Activated naive CD8-positive, alpha-beta T cell treated with anti-CD3 and anti-CD28 coated beads, Interleukin-2, amount 50 U/mL, for 16 hours (primary cell): ENCODE data around the gene ALG10.
"Not testable (repeated sequence)": the region's sequence is repeated elsewhere in the genome, so short reads cannot be mapped to it uniquely, and the experiment has no call there.

ENCODE experiments used
- DNase-seq: peaks from one replicate; pipeline ENCODE4 v3.0.0-alpha.2; 2020; ENCODE audit warnings: low read depth, low spot score

Gene ALG10

GRCh38 chr12:34022079-34022830 lies at the start of gene ALG10:
Gene ALG10 (plus strand): TSS chr12:34022496. CDS start chr12:34022600, 104 bp downstream.
- DNase-seq = peak; percentile 93

GRCh38 chr12:33972884-33973283 lies 49.4 kb upstream of the ALG10 start:
- DNase-seq = not testable (repeated sequence)

- DNase-seq = no peak
These were observed 44.4 kb upstream of the ALG10 start for GRCh38 chr12:33977887-33978286.

- DNase-seq = no peak
These were observed 34.0 kb upstream of the ALG10 start for GRCh38 chr12:33988197-33988805.

GRCh38 chr12:33988913-33989312 lies 33.4 kb upstream of the ALG10 start:
- DNase-seq = no peak

- DNase-seq = no peak
These were observed 27.2 kb upstream of the ALG10 start for GRCh38 chr12:33994857-33995808.

GRCh38 chr12:34008835-34009234 lies 13.5 kb upstream of the ALG10 start:
- not testable (repeated sequence) for DNase-seq

- DNase-seq = no peak
These were observed 5.9 kb upstream of the ALG10 start for GRCh38 chr12:34016361-34016760.

- DNase-seq = no peak
These were observed 1.2 kb upstream of the ALG10 start for GRCh38 chr12:34021071-34021470.

GRCh38 chr12:34027661-34028060 lies 5.4 kb downstream of the ALG10 start:
- not testable (repeated sequence) for DNase-seq

- no peak for DNase-seq
These were observed 8.3 kb downstream of the ALG10 start for GRCh38 chr12:34030591-34030990.

GRCh38 chr12:34033628-34034296 lies 11.5 kb downstream of the ALG10 start:
- DNase-seq = no peak

GRCh38 chr12:34038357-34038756 lies 16.1 kb downstream of the ALG10 start:
- not testable (repeated sequence) for DNase-seq

- no peak for DNase-seq
These were observed 24.3 kb downstream of the ALG10 start for GRCh38 chr12:34046570-34046969.

GRCh38 chr12:34047855-34048254 lies 25.6 kb downstream of the ALG10 start:
- DNase-seq = not testable (repeated sequence)

- no peak for DNase-seq
These were observed 26.4 kb downstream of the ALG10 start for GRCh38 chr12:34048714-34049113.

- DNase-seq = no peak
These were observed 29.2 kb downstream of the ALG10 start for GRCh38 chr12:34051486-34051885.

- no peak for DNase-seq
These were observed 32.6 kb downstream of the ALG10 start for GRCh38 chr12:34054938-34055337.
